GM12872 (cell line): Measurements from ENCODE around the gene RP2.

Source experiments
- TF ChIP-seq, protein P1 (sequence below): IDR thresholded peaks from 3 replicates; pipeline ENCODE4 v1.5.1; 2011; ENCODE audit warnings: low read depth, mild to moderate bottlenecking, low read length, moderate library complexity; ENCODE audit not compliant: insufficient read depth

RP2 gene

GRCh38 chrX:46823481-46823880 is 13.4 kb upstream of the RP2 start:
- TF ChIP-seq, protein P1, sequence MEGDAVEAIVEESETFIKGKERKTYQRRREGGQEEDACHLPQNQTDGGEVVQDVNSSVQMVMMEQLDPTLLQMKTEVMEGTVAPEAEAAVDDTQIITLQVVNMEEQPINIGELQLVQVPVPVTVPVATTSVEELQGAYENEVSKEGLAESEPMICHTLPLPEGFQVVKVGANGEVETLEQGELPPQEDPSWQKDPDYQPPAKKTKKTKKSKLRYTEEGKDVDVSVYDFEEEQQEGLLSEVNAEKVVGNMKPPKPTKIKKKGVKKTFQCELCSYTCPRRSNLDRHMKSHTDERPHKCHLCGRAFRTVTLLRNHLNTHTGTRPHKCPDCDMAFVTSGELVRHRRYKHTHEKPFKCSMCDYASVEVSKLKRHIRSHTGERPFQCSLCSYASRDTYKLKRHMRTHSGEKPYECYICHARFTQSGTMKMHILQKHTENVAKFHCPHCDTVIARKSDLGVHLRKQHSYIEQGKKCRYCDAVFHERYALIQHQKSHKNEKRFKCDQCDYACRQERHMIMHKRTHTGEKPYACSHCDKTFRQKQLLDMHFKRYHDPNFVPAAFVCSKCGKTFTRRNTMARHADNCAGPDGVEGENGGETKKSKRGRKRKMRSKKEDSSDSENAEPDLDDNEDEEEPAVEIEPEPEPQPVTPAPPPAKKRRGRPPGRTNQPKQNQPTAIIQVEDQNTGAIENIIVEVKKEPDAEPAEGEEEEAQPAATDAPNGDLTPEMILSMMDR, result no peak

DNA sequence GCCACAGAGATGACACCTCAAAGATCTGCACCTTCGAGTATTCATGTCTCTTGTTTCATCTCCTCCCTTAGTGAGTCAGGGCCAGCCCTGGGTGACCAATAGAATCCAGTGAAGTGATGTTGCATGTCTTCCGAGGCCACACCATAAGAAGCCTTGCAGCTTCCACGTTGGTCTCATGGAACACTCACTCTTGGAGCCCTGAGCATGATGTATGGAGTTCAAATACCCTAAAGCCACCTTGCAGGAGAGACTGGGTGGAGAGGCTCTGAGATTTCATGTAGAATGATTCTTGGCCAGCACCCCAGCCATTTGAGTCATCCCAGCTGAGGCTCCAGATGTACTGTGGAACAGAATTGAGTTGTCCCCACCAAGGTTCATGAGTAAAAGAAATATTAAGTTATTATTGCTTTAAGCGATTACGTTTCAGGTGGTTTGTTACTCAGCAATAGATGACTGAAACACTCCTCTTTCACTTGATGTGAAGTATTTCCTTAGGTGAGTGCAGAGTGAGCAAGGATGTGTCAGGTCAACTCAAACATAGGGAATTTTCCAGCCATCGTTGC is 5.0 kb upstream of the RP2 start:
- TF ChIP-seq, protein P1, result no peak

GRCh38 chrX:46837558-46838485 is 979 bp downstream of the RP2 start:
- TF ChIP-seq, protein P1, result no peak

GRCh38 chrX:46838486-46838870 is 1.6 kb downstream of the RP2 start:
- TF ChIP-seq, protein P1, result no peak

DNA sequence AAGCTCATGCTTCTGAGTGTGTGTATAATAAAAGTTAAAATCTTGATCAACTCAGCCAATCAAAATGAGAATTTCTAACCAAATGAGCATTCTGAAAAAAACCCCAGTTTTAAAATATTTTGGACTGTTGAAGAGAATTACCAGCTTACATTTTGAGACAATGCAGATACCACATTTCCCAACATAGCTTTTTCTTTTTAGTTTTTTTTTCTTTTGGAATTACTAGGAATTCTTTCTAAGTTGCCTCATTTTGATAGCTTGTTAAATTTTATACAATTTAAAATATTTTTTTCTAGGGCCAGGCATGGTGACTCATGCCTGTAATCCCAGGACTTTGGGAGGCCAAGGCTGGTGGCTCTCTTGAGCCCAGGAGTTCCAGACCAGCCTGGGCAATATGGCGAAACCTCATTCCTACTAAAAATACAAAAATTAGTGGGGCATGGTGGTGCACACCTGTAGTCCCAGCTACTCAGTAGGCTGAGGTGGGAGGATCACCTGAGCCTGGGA is 2.2 kb downstream of the RP2 start:
- TF ChIP-seq, protein P1, result no peak

- TF ChIP-seq, protein P1, result no peak
Observed at GRCh38 chrX:46840946-46841345, 4.1 kb downstream of the RP2 start.

DNA sequence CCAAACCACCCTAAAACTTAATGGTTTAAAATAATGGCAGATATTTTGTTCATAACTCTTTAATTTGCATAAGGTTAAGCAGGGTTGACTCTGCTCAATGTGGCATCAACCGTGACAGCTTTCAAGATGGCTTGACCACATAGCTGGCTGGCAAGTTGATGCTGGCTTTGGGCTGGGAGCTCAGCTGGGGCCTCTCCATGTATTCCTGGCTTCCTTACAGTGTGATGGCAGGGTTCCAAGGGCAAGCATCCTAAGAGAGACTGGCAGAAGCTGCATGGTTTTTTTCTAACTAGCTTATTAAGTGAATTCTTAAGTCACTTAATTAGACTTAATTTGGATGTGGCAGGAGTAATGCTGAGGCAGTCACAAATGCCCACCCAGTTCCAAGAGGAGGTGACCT is 4.5 kb downstream of the RP2 start:
- TF ChIP-seq, protein P1, result no peak
